Inflammatory macrophage treated with lipopolysaccharide for 1 hour (primary cell): Measurements from ENCODE around the gene PSMC4.
"Not testable (repeated sequence)": the region's sequence is repeated elsewhere in the genome, so short reads cannot be mapped to it uniquely, and the experiment has no call there.

Experiments used
- DNase-seq, 2 donors: peaks; one replicate each; pipeline ENCODE4 v3.0.0-alpha.2; 2020 to 2022

Gene PSMC4

GRCh38 chr19:39949026-39949747 is 21.8 kb upstream of the PSMC4 start:
- no peak for DNase-seq

GRCh38 chr19:39951065-39951650 is 19.8 kb upstream of the PSMC4 start:
- DNase-seq = no peak

- peak in 1 of 2 donors; percentile 32 for DNase-seq
Observed at GRCh38 chr19:39951686-39952085, 19.3 kb upstream of the PSMC4 start.

GRCh38 chr19:39953915-39954314 is 17.1 kb upstream of the PSMC4 start:
- DNase-seq = no peak

GRCh38 chr19:39957886-39958285 is 13.1 kb upstream of the PSMC4 start:
- DNase-seq = not testable (repeated sequence)

- not testable (repeated sequence) for DNase-seq
Observed at GRCh38 chr19:39958942-39959341, 12.0 kb upstream of the PSMC4 start.

GRCh38 chr19:39959407-39959806 is 11.6 kb upstream of the PSMC4 start:
- not testable (repeated sequence) for DNase-seq

- no peak for DNase-seq
Observed at GRCh38 chr19:39963898-39964297, 7.1 kb upstream of the PSMC4 start.

- DNase-seq = no peak
Observed at GRCh38 chr19:39966617-39967016, 4.3 kb upstream of the PSMC4 start.

- DNase-seq = no peak
Observed at GRCh38 chr19:39967561-39967960, 3.4 kb upstream of the PSMC4 start.

GRCh38 chr19:39968789-39969188 is 2.2 kb upstream of the PSMC4 start:
- no peak for DNase-seq

- no peak for DNase-seq
Observed at GRCh38 chr19:39969266-39969665, 1.7 kb upstream of the PSMC4 start.

- DNase-seq = no peak
Observed at GRCh38 chr19:39969681-39970424, 1.1 kb upstream of the PSMC4 start.

- no peak for DNase-seq
Observed at GRCh38 chr19:39970425-39970674, 615 bp upstream of the PSMC4 start.

GRCh38 chr19:39971380-39972035 is 543 bp downstream of the PSMC4 start:
- DNase-seq = no peak

GRCh38 chr19:39974377-39975155 is 3.6 kb downstream of the PSMC4 start:
- no peak for DNase-seq

GRCh38 chr19:39982883-39983282 is 11.9 kb downstream of the PSMC4 start:
- DNase-seq = no peak

GRCh38 chr19:39983695-39984300 is 12.8 kb downstream of the PSMC4 start:
- DNase-seq = no peak

GRCh38 chr19:39986643-39987042 is 15.7 kb downstream of the PSMC4 start:
- DNase-seq = no peak

- DNase-seq = no peak
Observed at GRCh38 chr19:39987167-39987566, 16.2 kb downstream of the PSMC4 start.

GRCh38 chr19:39987596-39987995 is 16.6 kb downstream of the PSMC4 start:
- DNase-seq = no peak

GRCh38 chr19:39993605-39994004 is 22.6 kb downstream of the PSMC4 start:
- no peak for DNase-seq

- no peak for DNase-seq
Observed at GRCh38 chr19:39994361-39994760, 23.4 kb downstream of the PSMC4 start.
